H1 (cell line): Measurements from ENCODE around the gene TRIAP1.

Experiments
- BCL11A ChIP-seq, 2 experiments: IDR thresholded peaks; one replicate each; pipeline ENCODE4 v1.6.1; 2011; ENCODE audit warnings: low read depth in 2 of 2, low read length in 2 of 2, mild to moderate bottlenecking in 2 of 2
- CTCF ChIP-seq, 3 experiments: IDR thresholded peaks; 1 replicate in 2 of 3; 2 replicates in 1 of 3; pipeline versions ENCODE4 v1.5.1 to v1.6.1; 2011; ENCODE audit warnings: low read length in 3 of 3, mild to moderate bottlenecking in 3 of 3, inconsistent platforms in 2 of 3, low read depth in 1 of 3, moderate library complexity in 1 of 3; ENCODE audit not compliant: insufficient read depth in 1 of 3; ENCODE audit errors: control extremely low read depth in 1 of 3
- EP300 ChIP-seq, 2 experiments: IDR thresholded peaks; 1 replicate in 1 of 2; 2 replicates in 1 of 2; pipeline ENCODE4 v1.6.1; 2011 to 2012; ENCODE audit warnings: low read depth in 2 of 2, low read length in 2 of 2, mild to moderate bottlenecking in 2 of 2, borderline replicate concordance in 1 of 2, inconsistent platforms in 1 of 2, moderate library complexity in 1 of 2
- POLR2AphosphoS5 ChIP-seq: IDR thresholded peaks from 2 replicates; pipeline ENCODE4 v1.6.1; 2011; ENCODE audit warnings: low read depth, low read length
- RFX5 ChIP-seq: IDR thresholded peaks from 2 replicates; pipeline ENCODE4 v1.6.1; 2011; ENCODE audit warnings: low read depth, low read length, improper control_type of control experiment, borderline replicate concordance

- TF ChIP-seq RFX5 (no peak), CTCF (IDR thresholded peaks at IDR 0.05; ENCODE audit: control extremely low read depth in 1 of 3, insufficient read depth in 1 of 3, low read depth in 1 of 3, low read length in 3 of 3) (no peak), BCL11A (IDR thresholded peaks at IDR 0.05; ENCODE audit: low read depth in 2 of 2, low read length in 2 of 2) (no peak), EP300 (IDR thresholded peaks at IDR 0.05; ENCODE audit: borderline replicate concordance in 1 of 2, low read depth in 2 of 2, low read length in 2 of 2) (no peak), POLR2AphosphoS5 (peak; percentile 44)
Observed at GRCh38 chr12:120460157-120460556, 14.0 kb upstream of the TRIAP1 start.
